IPS-18c (cell line): ENCODE measurements around the gene ADCYAP1R1.

ENCODE experiments used
- H3K4me3 ChIP-seq: 2 replicates; pipeline ENCODE4 v1.7.0; 2013; ENCODE audit warnings: low read depth, mild to moderate bottlenecking, low read length, moderate library complexity; ENCODE audit not compliant: insufficient read depth
- H3K9me3 ChIP-seq: one replicate; pipeline ENCODE4 v1.6.1; 2013; ENCODE audit warnings: mild to moderate bottlenecking, low read length, moderate library complexity; ENCODE audit not compliant: control insufficient read depth, insufficient read depth

The ADCYAP1R1 gene

GRCh38 chr7:31076051-31076450 lies 23.9 kb downstream of the ADCYAP1R1 start:
- Histone ChIP-seq H3K9me3 (no peaks in the 10 kb centered on the region), H3K4me3 (no peak overlapping the region)

GRCh38 chr7:31076641-31077310 lies 24.7 kb downstream of the ADCYAP1R1 start:
- H3K4me3 ChIP-seq, result no peak overlapping the region
- no peaks in the 10 kb centered on the region for H3K9me3 ChIP-seq

- Histone ChIP-seq H3K4me3 (no peak overlapping the region), H3K9me3 (no peaks in the 10 kb centered on the region)
These were observed 25.6 kb downstream of the ADCYAP1R1 start for GRCh38 chr7:31077484-31078362.

GRCh38 chr7:31078363-31078990 lies 26.4 kb downstream of the ADCYAP1R1 start:
- Histone ChIP-seq H3K4me3 (no peak overlapping the region), H3K9me3 (no peaks in the 10 kb centered on the region)

DNA sequence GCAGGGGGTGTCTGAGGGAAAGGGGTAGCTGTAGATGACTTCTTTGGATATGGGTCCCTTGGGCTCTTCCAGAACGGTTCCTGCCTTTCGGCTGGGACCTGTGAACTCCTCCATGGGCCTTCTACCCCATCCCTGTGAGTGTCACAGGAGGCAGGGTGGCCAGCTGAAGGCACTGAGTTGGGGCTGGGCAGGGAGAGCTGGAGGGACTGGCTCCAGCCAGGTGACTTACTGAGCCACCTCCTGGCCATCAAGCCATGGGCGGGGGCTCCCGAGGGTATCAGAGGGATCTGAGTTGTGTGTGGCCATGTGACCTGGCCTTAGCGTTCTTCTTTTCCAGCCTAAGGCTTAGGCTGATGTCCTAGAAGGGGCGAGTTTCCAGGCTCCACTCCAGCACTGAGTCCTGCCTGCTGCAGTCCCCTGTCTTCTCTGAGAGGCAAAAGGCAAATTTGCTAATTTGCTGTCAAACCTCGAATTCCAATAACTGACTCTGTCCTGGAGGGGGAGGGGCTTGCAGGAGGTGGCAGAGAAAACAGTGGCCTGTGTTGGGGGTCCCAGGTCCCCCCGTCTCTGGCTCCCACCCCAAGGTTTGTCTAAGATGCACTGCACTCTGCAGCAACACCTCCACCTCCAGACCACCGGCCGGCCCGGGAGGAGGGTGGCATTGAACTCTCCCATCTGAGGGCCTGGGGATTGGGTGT lies 27.2 kb downstream of the ADCYAP1R1 start:
- no peak overlapping the region for H3K4me3 ChIP-seq
- no peaks in the 10 kb centered on the region for H3K9me3 ChIP-seq

DNA sequence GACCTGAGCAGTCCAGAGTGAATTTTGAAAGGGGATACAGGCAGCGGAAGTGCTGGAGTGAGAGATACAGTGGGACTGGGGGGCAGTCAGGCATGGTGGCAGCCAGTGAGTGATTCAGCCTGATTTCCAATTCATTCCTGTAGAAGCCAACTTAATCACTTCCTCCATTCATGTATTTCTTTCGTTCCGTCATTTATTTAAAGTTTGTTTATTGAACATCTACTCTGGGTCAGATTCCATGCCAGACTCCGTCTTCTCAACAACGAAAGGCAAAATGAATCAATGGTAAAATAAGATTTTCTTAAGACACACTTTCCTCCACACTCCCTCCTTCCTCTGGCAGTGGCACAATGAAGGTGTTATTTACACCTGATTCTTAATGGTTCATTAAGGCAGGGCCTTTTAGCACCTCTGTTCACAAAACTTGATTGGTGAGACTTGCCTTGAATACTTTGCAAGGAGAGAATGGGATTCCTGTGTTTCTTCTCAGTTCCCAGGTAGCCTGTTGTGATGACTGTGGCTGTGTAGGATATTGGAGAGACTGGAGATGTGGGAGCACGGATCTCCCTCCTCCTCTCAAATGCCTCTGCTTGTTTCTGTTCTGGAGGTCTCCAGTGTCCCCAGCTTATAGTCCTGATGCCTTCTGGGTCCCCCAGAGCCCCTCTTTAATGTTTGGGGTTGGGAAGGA lies 27.9 kb downstream of the ADCYAP1R1 start:
- Histone ChIP-seq H3K4me3 (no peak overlapping the region), H3K9me3 (no peaks in the 10 kb centered on the region)

DNA sequence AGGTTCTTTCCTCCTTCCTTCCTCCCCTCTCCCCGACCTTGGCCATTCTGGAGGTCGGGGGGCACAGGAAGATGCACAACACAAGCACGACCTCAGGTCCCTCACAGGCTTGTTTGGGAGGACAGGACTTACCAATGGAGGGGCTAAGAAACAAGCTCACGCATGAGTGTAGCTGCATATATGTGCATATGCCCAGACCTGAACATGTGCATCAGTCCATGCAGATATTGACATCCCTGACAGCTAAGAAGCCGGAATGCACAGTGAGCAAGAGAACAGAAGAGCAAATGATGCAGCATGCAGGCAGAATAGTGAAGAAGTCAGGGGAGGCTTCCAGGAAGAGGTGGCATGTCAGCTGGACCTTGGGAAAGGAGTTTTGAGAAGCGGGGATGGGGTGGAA lies 28.7 kb downstream of the ADCYAP1R1 start:
- H3K9me3 ChIP-seq, result no peaks in the 10 kb centered on the region
- H3K4me3 ChIP-seq, result no peak overlapping the region

DNA sequence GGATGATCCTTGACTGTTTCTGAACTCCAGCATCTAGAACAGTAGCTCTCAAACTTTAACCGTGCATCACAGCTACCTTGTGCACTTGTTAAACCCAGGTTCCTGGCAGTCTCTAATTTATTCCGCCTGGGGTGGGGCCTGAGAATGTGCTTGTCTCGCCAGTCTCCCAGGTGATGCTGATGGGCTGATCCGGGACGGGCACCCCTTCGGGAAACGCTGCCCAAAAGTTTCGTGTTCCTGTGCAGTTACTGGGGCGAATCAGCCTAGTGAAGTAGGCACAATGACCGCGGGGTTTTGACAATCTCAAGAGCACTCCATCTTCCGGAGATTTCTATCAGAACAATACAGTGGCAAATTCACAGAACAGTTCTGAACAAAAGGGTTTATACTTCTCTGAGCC lies 29.9 kb downstream of the ADCYAP1R1 start:
- no peak overlapping the region for H3K4me3 ChIP-seq
- no peaks in the 10 kb centered on the region for H3K9me3 ChIP-seq

- H3K9me3 ChIP-seq, result no peaks in the 10 kb centered on the region
These were observed 30.3 kb downstream of the ADCYAP1R1 start for GRCh38 chr7:31082447-31082846.

DNA sequence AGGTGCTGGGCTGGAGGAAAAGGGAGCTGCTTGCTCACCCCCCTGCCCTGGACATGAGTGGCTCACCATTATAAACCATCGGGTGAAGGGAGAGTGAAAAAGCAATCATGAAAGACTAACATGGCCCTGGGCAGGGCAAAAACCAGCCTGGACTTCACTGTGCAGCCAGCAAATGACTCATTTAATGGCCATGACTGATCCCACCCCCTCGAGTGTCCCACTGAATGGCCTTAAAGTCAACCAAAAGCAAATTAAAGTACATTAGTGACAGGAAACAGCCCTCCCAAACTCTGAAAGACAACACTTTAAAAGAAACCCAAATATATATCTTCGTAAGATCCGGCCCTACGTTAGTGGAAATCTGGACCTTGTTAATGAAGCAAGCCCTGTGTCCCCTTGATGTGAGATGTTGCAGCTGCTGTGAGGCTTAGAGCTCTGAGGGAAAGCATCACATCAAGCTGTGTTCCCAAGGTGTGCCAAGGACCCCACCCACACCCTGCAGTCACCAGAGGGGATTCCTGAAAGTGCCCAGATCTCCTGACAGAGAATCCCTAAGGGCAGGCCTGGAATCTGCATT lies 31.2 kb downstream of the ADCYAP1R1 start:
- H3K9me3 ChIP-seq, result no peaks in the 10 kb centered on the region
- no peak overlapping the region for H3K4me3 ChIP-seq

More at GRCh38 chr7:31082447-31082846, 30.3 kb downstream of the ADCYAP1R1 start:
- H3K4me3 ChIP-seq, result no peak overlapping the region

DNA sequence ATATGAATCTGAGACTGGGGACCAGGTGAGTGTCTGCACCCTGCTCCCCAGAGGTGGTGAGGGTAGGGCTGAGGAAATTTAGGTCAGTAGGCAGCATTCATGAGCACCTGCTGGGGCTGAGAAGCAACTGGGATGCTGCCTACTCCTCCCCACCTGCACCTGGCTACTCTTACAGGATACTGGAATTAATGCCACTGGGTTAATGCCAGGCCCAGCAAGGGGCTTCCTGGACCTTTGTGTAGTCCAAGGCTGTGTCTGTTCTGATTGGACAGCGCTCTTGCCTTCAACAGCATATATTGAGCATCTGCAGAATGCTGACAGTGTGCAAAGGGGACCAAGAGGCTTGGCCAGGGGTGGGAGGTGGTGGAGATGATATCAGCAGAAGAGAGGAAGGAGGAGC lies 32.1 kb downstream of the ADCYAP1R1 start:
- Histone ChIP-seq H3K9me3 (no peaks in the 10 kb centered on the region), H3K4me3 (no peak overlapping the region)

GRCh38 chr7:31087351-31087750 lies 35.2 kb downstream of the ADCYAP1R1 start:
- no peak overlapping the region for H3K4me3 ChIP-seq
- H3K9me3 ChIP-seq, result no peaks in the 10 kb centered on the region

GRCh38 chr7:31091924-31092434 lies 39.9 kb downstream of the ADCYAP1R1 start:
- Histone ChIP-seq H3K4me3 (no peak overlapping the region), H3K9me3 (no peaks in the 10 kb centered on the region)

GRCh38 chr7:31092606-31093005 lies 40.5 kb downstream of the ADCYAP1R1 start:
- no peaks in the 10 kb centered on the region for H3K9me3 ChIP-seq
- no peak overlapping the region for H3K4me3 ChIP-seq

GRCh38 chr7:31093282-31093681 lies 41.2 kb downstream of the ADCYAP1R1 start:
- Histone ChIP-seq H3K9me3 (no peaks in the 10 kb centered on the region), H3K4me3 (no peak overlapping the region)

GRCh38 chr7:31094271-31094670 lies 42.2 kb downstream of the ADCYAP1R1 start:
- Histone ChIP-seq H3K9me3 (no peaks in the 10 kb centered on the region), H3K4me3 (no peak overlapping the region)
